ENCODE measurements around the gene BNIP2. TPM values are rescaled to one million over a fixed set of nuclear protein-coding genes. Genes with fewer than 3 reads are reported as not detected.

Gene BNIP2
- total and polyA plus RNA-seq, 2 of the 13 experiments (the other 11 are each of a cell fraction or from before 2014, with no cell fraction given) = 17.4 to 57.6 TPM

GRCh38 chr15:59642351-59642750 is 46.8 kb downstream of the BNIP2 start:
- in situ Hi-C loops (cut with HindIII; ENCODE audit: extremely low pct_ligation_motif_present, low pct_unique_long_range_greater_than_20kb) = no loop called here
- Histone ChIP-seq H3K79me2 (ENCODE audit: insufficient read depth, low read length) (no peaks in the 10 kb centered on the region), H3K27ac (ENCODE audit: extremely low read length, insufficient read depth, low read length) (no peak overlapping the region), H3K9me3 (ENCODE audit: low read length) (no peaks in the 10 kb centered on the region), H3K4me2 (ENCODE audit: low read depth, low read length) (no peak overlapping the region), H3K9ac (ENCODE audit: insufficient read depth, low read depth, low read length) (no peak overlapping the region), H3K27me3 (ENCODE audit: control insufficient read depth in 1 of 2, insufficient read depth in 2 of 2, low read length in 2 of 2) (no peaks in the 10 kb centered on the region), H3K4me3 (replicated peaks in 1 of 3; ENCODE audit: insufficient read depth in 1 of 3, low read depth in 2 of 3, low read length in 3 of 3) (no peak overlapping the region), H3K36me3 (replicated peaks in 1 of 2; ENCODE audit: control insufficient read depth in 1 of 2, insufficient read depth in 2 of 2, low read length in 2 of 2) (peaks cover 3 to 38% of the 10 kb centered on the region in 2 experiments), H3K4me1 (ENCODE audit: insufficient read depth, low read length) (no peaks in the 10 kb centered on the region), H4K20me1 (ENCODE audit: insufficient read depth, low read length) (no peaks in the 10 kb centered on the region; the same call in 1 of the 2 replicates), H2AFZ (ENCODE audit: low read length) (no peak overlapping the region)
- ATAC-seq (no peak), FAIRE-seq (no peak), DNase-seq (ENCODE audit: low spot score) (no peak)
- 98% methylated on average over 2 of the region's 2 CpGs for WGBS (ENCODE audit: low lambda C conversion rate)
- BruUV-seq (replicated peaks) = no TSS peak
- intact Hi-C loops (cut with micrococcal nuclease; ENCODE audit: unreplicated experiment) = no loop called here
- POLR2A ChIA-PET = no interaction called here
- CTCF ChIA-PET (ENCODE audit: low intra/inter-chr PET ratio, low total read pairs) = no interaction called here
- TF ChIP-seq GFI1 (CRISPR knock-in tag; IDR thresholded peaks at IDR 0.05; ENCODE audit: borderline replicate concordance) = no peak
- no peak for TF ChIP-seq ZNF224 (CRISPR knock-in tag; IDR thresholded peaks at IDR 0.05)
- TF ChIP-seq ZNF883 (CRISPR knock-in tag; IDR thresholded peaks at IDR 0.05; ENCODE audit: not compliant biosample characterization) = no peak
- TF ChIP-seq, protein P1, sequence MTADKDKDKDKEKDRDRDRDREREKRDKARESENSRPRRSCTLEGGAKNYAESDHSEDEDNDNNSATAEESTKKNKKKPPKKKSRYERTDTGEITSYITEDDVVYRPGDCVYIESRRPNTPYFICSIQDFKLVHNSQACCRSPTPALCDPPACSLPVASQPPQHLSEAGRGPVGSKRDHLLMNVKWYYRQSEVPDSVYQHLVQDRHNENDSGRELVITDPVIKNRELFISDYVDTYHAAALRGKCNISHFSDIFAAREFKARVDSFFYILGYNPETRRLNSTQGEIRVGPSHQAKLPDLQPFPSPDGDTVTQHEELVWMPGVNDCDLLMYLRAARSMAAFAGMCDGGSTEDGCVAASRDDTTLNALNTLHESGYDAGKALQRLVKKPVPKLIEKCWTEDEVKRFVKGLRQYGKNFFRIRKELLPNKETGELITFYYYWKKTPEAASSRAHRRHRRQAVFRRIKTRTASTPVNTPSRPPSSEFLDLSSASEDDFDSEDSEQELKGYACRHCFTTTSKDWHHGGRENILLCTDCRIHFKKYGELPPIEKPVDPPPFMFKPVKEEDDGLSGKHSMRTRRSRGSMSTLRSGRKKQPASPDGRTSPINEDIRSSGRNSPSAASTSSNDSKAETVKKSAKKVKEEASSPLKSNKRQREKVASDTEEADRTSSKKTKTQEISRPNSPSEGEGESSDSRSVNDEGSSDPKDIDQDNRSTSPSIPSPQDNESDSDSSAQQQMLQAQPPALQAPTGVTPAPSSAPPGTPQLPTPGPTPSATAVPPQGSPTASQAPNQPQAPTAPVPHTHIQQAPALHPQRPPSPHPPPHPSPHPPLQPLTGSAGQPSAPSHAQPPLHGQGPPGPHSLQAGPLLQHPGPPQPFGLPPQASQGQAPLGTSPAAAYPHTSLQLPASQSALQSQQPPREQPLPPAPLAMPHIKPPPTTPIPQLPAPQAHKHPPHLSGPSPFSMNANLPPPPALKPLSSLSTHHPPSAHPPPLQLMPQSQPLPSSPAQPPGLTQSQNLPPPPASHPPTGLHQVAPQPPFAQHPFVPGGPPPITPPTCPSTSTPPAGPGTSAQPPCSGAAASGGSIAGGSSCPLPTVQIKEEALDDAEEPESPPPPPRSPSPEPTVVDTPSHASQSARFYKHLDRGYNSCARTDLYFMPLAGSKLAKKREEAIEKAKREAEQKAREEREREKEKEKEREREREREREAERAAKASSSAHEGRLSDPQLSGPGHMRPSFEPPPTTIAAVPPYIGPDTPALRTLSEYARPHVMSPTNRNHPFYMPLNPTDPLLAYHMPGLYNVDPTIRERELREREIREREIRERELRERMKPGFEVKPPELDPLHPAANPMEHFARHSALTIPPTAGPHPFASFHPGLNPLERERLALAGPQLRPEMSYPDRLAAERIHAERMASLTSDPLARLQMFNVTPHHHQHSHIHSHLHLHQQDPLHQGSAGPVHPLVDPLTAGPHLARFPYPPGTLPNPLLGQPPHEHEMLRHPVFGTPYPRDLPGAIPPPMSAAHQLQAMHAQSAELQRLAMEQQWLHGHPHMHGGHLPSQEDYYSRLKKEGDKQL (CRISPR knock-in tag; IDR thresholded peaks at IDR 0.05; ENCODE audit: low read depth) = no peak
- no peak for TF ChIP-seq ZNF710 (CRISPR knock-in tag; IDR thresholded peaks at IDR 0.05; ENCODE audit: borderline replicate concordance)
- no peak for TF ChIP-seq ZEB1 (IDR thresholded peaks at IDR 0.05; ENCODE audit: insufficient replicate concordance, low read depth)
- no peak for TF ChIP-seq ZNF761 (CRISPR knock-in tag; conservative IDR thresholded peaks at IDR 0.05)
- no peak for TF ChIP-seq EED (CRISPR knock-in tag; IDR thresholded peaks at IDR 0.05)
- no peak for TF ChIP-seq CTCF (CRISPR knock-in tag; IDR thresholded peaks at IDR 0.05)
- no peak for TF ChIP-seq TCF7L2 (IDR thresholded peaks at IDR 0.05; ENCODE audit: low read depth, low read length)
- TF ChIP-seq, protein P2, sequence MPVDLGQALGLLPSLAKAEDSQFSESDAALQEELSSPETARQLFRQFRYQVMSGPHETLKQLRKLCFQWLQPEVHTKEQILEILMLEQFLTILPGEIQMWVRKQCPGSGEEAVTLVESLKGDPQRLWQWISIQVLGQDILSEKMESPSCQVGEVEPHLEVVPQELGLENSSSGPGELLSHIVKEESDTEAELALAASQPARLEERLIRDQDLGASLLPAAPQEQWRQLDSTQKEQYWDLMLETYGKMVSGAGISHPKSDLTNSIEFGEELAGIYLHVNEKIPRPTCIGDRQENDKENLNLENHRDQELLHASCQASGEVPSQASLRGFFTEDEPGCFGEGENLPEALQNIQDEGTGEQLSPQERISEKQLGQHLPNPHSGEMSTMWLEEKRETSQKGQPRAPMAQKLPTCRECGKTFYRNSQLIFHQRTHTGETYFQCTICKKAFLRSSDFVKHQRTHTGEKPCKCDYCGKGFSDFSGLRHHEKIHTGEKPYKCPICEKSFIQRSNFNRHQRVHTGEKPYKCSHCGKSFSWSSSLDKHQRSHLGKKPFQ (CRISPR knock-in tag; IDR thresholded peaks at IDR 0.05; ENCODE audit: insufficient replicate concordance) = no peak
- TF ChIP-seq HMGA1 (CRISPR knock-in tag; conservative IDR thresholded peaks at IDR 0.05) = no peak
